HCT116 (cell line): ENCODE measurements around the gene INTS6L.

Experiments
- EGR1 ChIP-seq: IDR thresholded peaks from 2 replicates; pipeline ENCODE4 v1.6.1; 2012; ENCODE audit warnings: low read depth
- EZH2 ChIP-seq: fragments of 200-600 bp; sonication (generic); IDR thresholded peaks from 2 replicates; pipeline ENCODE4 v1.6.1; 2017; ENCODE audit warnings: antibody characterized with exemption, mixed run types
- YY1 ChIP-seq: IDR thresholded peaks from 2 replicates; pipeline ENCODE4 v1.6.1; 2011; ENCODE audit warnings: low read length, low read depth, moderate library complexity, mild to moderate bottlenecking; ENCODE audit not compliant: insufficient replicate concordance; ENCODE audit errors: extremely low read depth
- TF ChIP-seq, protein P1 (sequence below), 3 experiments: fragments of 200-600 bp in 1 of 3; sonication (generic) in 1 of 3; IDR thresholded peaks in 2 of 3; conservative IDR thresholded peaks in 1 of 3; 2 replicates each; pipeline ENCODE4 v1.5.1; 2012 to 2017; ENCODE audit warnings: low read depth in 2 of 3, low read length in 2 of 3, antibody characterized with exemption in 1 of 3, borderline replicate concordance in 1 of 3, control low read depth in 1 of 3, mild to moderate bottlenecking in 1 of 3, mixed read lengths in 1 of 3, mixed run types in 1 of 3, moderate library complexity in 1 of 3; ENCODE audit not compliant: insufficient read depth in 1 of 3

- TF ChIP-seq, protein P1, sequence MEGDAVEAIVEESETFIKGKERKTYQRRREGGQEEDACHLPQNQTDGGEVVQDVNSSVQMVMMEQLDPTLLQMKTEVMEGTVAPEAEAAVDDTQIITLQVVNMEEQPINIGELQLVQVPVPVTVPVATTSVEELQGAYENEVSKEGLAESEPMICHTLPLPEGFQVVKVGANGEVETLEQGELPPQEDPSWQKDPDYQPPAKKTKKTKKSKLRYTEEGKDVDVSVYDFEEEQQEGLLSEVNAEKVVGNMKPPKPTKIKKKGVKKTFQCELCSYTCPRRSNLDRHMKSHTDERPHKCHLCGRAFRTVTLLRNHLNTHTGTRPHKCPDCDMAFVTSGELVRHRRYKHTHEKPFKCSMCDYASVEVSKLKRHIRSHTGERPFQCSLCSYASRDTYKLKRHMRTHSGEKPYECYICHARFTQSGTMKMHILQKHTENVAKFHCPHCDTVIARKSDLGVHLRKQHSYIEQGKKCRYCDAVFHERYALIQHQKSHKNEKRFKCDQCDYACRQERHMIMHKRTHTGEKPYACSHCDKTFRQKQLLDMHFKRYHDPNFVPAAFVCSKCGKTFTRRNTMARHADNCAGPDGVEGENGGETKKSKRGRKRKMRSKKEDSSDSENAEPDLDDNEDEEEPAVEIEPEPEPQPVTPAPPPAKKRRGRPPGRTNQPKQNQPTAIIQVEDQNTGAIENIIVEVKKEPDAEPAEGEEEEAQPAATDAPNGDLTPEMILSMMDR (IDR thresholded peaks at IDR 0.05 in 2 of 3, conservative IDR thresholded peaks at IDR 0.05 in 1 of 3; ENCODE audit: borderline replicate concordance in 1 of 3, insufficient read depth in 1 of 3, low read depth in 2 of 3, low read length in 2 of 3), result no peak
- TF ChIP-seq YY1, result no peak
- no peak for TF ChIP-seq EZH2
- TF ChIP-seq EGR1, result no peak
Measured at GRCh38 chrX:135531813-135532212, 11.4 kb downstream of the INTS6L start.
